Liver (tissue), 9 donors: ENCODE data around the gene SLC25A38. TPM values are rescaled to one million over a fixed set of nuclear protein-coding genes. Genes with fewer than 3 reads are reported as not detected.

ENCODE experiments used
- DNase-seq: peaks from one replicate; pipeline ENCODE4 v3.0.0-alpha.2; 2017; ENCODE audit warnings: low spot score
- H3K27ac ChIP-seq, 2 donors: one replicate each; pipeline ENCODE4 v1.7.0; 2013; ENCODE audit warnings: inconsistent platforms in 2 of 2, low read length in 2 of 2, control low read depth in 1 of 2, low read depth in 1 of 2, mild to moderate bottlenecking in 1 of 2
- H3K27me3 ChIP-seq, 4 donors: one replicate each; pipeline versions ENCODE4 v1.6.1 to v1.7.0; 2013; ENCODE audit warnings: low read length in 3 of 4, inconsistent platforms in 1 of 4, mild to moderate bottlenecking in 1 of 4, moderate library complexity in 1 of 4; ENCODE audit not compliant: control insufficient read depth in 4 of 4, insufficient read depth in 4 of 4
- H3K36me3 ChIP-seq, 4 donors: one replicate each; pipeline versions ENCODE4 v1.6.1 to v1.7.0; 2013; ENCODE audit warnings: low read length in 3 of 4, mild to moderate bottlenecking in 3 of 4, low read depth in 1 of 4, moderate library complexity in 1 of 4; ENCODE audit not compliant: control insufficient read depth in 4 of 4, insufficient read depth in 3 of 4
- H3K4me1 ChIP-seq, 4 donors: one replicate each; pipeline versions ENCODE4 v1.6.1 to v1.7.0; 2013; ENCODE audit warnings: low read length in 3 of 4, mild to moderate bottlenecking in 3 of 4, moderate library complexity in 1 of 4; ENCODE audit not compliant: control insufficient read depth in 4 of 4, insufficient read depth in 4 of 4
- H3K4me3 ChIP-seq, 3 donors: one replicate each; pipeline versions ENCODE4 v1.6.1 to v1.7.0; 2013; ENCODE audit warnings: low read length in 3 of 3, control low read depth in 1 of 3, low read depth in 1 of 3, mild to moderate bottlenecking in 1 of 3
- H3K9ac ChIP-seq, 2 donors: one replicate each; pipeline ENCODE4 v1.7.0; 2013; ENCODE audit warnings: low read length in 2 of 2, mild to moderate bottlenecking in 2 of 2, moderate library complexity in 2 of 2, control low read depth in 1 of 2, low read depth in 1 of 2
- H3K9me3 ChIP-seq, 4 donors: one replicate each; pipeline versions ENCODE4 v1.6.1 to v1.7.0; 2013; ENCODE audit warnings: low read length in 3 of 4; ENCODE audit not compliant: control insufficient read depth in 4 of 4
- ATF3 ChIP-seq: IDR thresholded peaks from 2 replicates; pipeline ENCODE4 v1.6.1; 2016; ENCODE audit warnings: antibody characterized with exemption
- EGR1 ChIP-seq, 2 donors: IDR thresholded peaks; 2 replicates each; pipeline ENCODE4 v1.6.1; 2016 to 2018; ENCODE audit warnings: antibody characterized with exemption in 2 of 2, low read depth in 2 of 2
- FOXA1 ChIP-seq: IDR thresholded peaks from 2 replicates; pipeline ENCODE4 v1.6.1; 2016; ENCODE audit warnings: antibody characterized with exemption
- FOXA2 ChIP-seq: IDR thresholded peaks from 2 replicates; pipeline ENCODE4 v1.6.1; 2016; ENCODE audit warnings: antibody characterized with exemption
- GABPA ChIP-seq, 2 donors: IDR thresholded peaks in 1 of 2; conservative IDR thresholded peaks in 1 of 2; 2 replicates each; pipeline ENCODE4 v1.6.1; 2016; ENCODE audit warnings: antibody characterized with exemption in 2 of 2, mild to moderate bottlenecking in 1 of 2, moderate library complexity in 1 of 2
- HNF4A ChIP-seq, 2 donors: conservative IDR thresholded peaks; 2 replicates each; pipeline ENCODE4 v1.6.1; 2016; ENCODE audit warnings: antibody characterized with exemption in 2 of 2, mild to moderate bottlenecking in 2 of 2
- HNF4G ChIP-seq: IDR thresholded peaks from 2 replicates; pipeline ENCODE4 v1.6.1; 2016; ENCODE audit warnings: antibody characterized with exemption
- JUND ChIP-seq, 2 donors: IDR thresholded peaks; 2 replicates each; pipeline ENCODE4 v1.6.1; 2016; ENCODE audit warnings: antibody characterized with exemption in 2 of 2
- NR2F2 ChIP-seq: IDR thresholded peaks from 2 replicates; pipeline ENCODE4 v1.6.1; 2016; ENCODE audit warnings: antibody characterized with exemption
- RAD21 ChIP-seq, 2 donors: IDR thresholded peaks; 2 replicates each; pipeline ENCODE4 v1.6.1; 2016; ENCODE audit warnings: antibody characterized with exemption in 2 of 2, mild to moderate bottlenecking in 2 of 2
- REST ChIP-seq: IDR thresholded peaks from 2 replicates; pipeline ENCODE4 v1.6.1; 2016; ENCODE audit warnings: antibody characterized with exemption, mild to moderate bottlenecking
- RXRA ChIP-seq, 2 donors: IDR thresholded peaks; 2 replicates each; pipeline ENCODE4 v1.6.1; 2017 to 2018; ENCODE audit warnings: antibody characterized with exemption in 2 of 2, mild to moderate bottlenecking in 1 of 2
- SP1 ChIP-seq: IDR thresholded peaks from 2 replicates; pipeline ENCODE4 v1.6.1; 2018; ENCODE audit warnings: antibody characterized with exemption, mild to moderate bottlenecking
- TAF1 ChIP-seq: conservative IDR thresholded peaks from 2 replicates; pipeline ENCODE4 v1.6.1; 2016; ENCODE audit warnings: antibody characterized with exemption, mild to moderate bottlenecking
- YY1 ChIP-seq: IDR thresholded peaks from 2 replicates; pipeline ENCODE4 v1.6.1; 2016; ENCODE audit warnings: antibody characterized with exemption, mild to moderate bottlenecking
- ZBTB33 ChIP-seq: IDR thresholded peaks from 2 replicates; pipeline ENCODE4 v1.6.1; 2016; ENCODE audit warnings: antibody characterized with exemption
- WGBS: extraction: QIAGEN DNeasy Blood & Tissue Kit; methylation state at CpG from one replicate; pipeline ENCODE4 v1.1.7; 2013; 5-methylcytosine and 5-hydroxymethylcytosine counted together
- polyA plus RNA-seq, 2 donors: library from polyadenylated mRNA; stranded (reverse) in 1 of 2; unstranded in 1 of 2; fragments of 200-250 nt in 1 of 2; fragments of >200 nt in 1 of 2; fragmentation: Nextera tagmentation in 1 of 2; extraction: Ambion mirVana in 1 of 2; gene quantifications; one replicate each; pipeline versions ENCODE4 v1.2.1 to v1.2.3, GENCODE V29; 2013 to 2015
- total RNA-seq, 2 donors: library from RNA; depleted of rRNA; stranded (reverse); fragments of >200 nt; gene quantifications; one replicate each; pipeline ENCODE4 v1.2.3, GENCODE V29; 2014
- TF ChIP-seq, protein P1 (sequence below): IDR thresholded peaks from 2 replicates; pipeline ENCODE4 v1.6.1; 2016; ENCODE audit warnings: antibody characterized with exemption
- TF ChIP-seq, protein P2 (sequence below): fragments of 150-350 bp; IDR thresholded peaks from 2 replicates; pipeline ENCODE4 v1.5.1; 2017; ENCODE audit warnings: improper control_type of control experiment, low read depth, low read length; ENCODE audit not compliant: missing input control
- donor health status: healthy.
- donor health status: healthy.
- donor health status: healthy.
- donor health status: healthy.
- donor health status: healthy.

Gene SLC25A38
- total and polyA plus RNA-seq, 4 donors, result 19.8 to 44.4 (median 24.3) TPM

- peak in 1 of 2 donors; percentile 29 for TF ChIP-seq EGR1 (IDR thresholded peaks at IDR 0.05; ENCODE audit: low read depth in 2 of 2)
- TF ChIP-seq GABPA (IDR thresholded peaks at IDR 0.05 in 1 of 2, conservative IDR thresholded peaks at IDR 0.05 in 1 of 2), result no peak
- TF ChIP-seq REST, result no peak
- peak; percentile 21 for TF ChIP-seq FOXA2
- TF ChIP-seq ATF3, result no peak
- peak; percentile 86 to 92 for TF ChIP-seq HNF4A (conservative IDR thresholded peaks at IDR 0.05)
- TF ChIP-seq, protein P1, sequence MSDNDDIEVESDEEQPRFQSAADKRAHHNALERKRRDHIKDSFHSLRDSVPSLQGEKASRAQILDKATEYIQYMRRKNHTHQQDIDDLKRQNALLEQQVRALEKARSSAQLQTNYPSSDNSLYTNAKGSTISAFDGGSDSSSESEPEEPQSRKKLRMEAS, result peak; percentile 32
- TF ChIP-seq, protein P2, sequence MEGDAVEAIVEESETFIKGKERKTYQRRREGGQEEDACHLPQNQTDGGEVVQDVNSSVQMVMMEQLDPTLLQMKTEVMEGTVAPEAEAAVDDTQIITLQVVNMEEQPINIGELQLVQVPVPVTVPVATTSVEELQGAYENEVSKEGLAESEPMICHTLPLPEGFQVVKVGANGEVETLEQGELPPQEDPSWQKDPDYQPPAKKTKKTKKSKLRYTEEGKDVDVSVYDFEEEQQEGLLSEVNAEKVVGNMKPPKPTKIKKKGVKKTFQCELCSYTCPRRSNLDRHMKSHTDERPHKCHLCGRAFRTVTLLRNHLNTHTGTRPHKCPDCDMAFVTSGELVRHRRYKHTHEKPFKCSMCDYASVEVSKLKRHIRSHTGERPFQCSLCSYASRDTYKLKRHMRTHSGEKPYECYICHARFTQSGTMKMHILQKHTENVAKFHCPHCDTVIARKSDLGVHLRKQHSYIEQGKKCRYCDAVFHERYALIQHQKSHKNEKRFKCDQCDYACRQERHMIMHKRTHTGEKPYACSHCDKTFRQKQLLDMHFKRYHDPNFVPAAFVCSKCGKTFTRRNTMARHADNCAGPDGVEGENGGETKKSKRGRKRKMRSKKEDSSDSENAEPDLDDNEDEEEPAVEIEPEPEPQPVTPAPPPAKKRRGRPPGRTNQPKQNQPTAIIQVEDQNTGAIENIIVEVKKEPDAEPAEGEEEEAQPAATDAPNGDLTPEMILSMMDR, result no peak
- TF ChIP-seq TAF1, result no peak
- TF ChIP-seq YY1, result no peak
- TF ChIP-seq ZBTB33, result no peak
- TF ChIP-seq HNF4G, result peak; percentile 84
- TF ChIP-seq SP1, result peak; percentile 92
- TF ChIP-seq FOXA1, result no peak
- TF ChIP-seq RAD21 (IDR thresholded peaks at IDR 0.05), result peak in 1 of 2 donors; percentile 34
- TF ChIP-seq NR2F2, result no peak
- peak; percentile 65 to 82 for TF ChIP-seq JUND (IDR thresholded peaks at IDR 0.05)
- peak; percentile 63 to 77 for TF ChIP-seq RXRA (IDR thresholded peaks at IDR 0.05)
- no peaks in the 10 kb centered on the region for H3K36me3 ChIP-seq
- no peaks in the 10 kb centered on the region for H3K9me3 ChIP-seq
- DNase-seq, result no peak
- peak overlapping the region in 1 of 2 donors; percentile 27 for H3K9ac ChIP-seq
- H3K27me3 ChIP-seq, result no peaks in the 10 kb centered on the region
- no peak overlapping the region for H3K4me3 ChIP-seq
- 42% methylated on average over 10 of the region's 10 CpGs for WGBS
- H3K27ac ChIP-seq, result peak overlapping the region; percentile 74 to 90
- H3K4me1 ChIP-seq, result peaks cover 2 to 36% (median 22%) of the 10 kb centered on the region in 4 donors
These were observed 4.0 kb upstream of the SLC25A38 start for GRCh38 chr3:39378957-39379777.
